Panc1 (cell line): ENCODE results near the gene HPRT1.

Experiments
- POLR2AphosphoS5 ChIP-seq: IDR thresholded peaks from 2 replicates; pipeline ENCODE4 v1.6.1; 2012; ENCODE audit warnings: mild to moderate bottlenecking, low read depth, low read length, moderate library complexity
- TF ChIP-seq, protein P1 (sequence below), 2 experiments: IDR thresholded peaks; 2 replicates each; pipeline ENCODE4 v1.6.1; 2011 to 2012; ENCODE audit warnings: low read depth in 2 of 2, control low read depth in 1 of 2, low read length in 1 of 2, mild to moderate bottlenecking in 1 of 2, moderate library complexity in 1 of 2; ENCODE audit not compliant: insufficient read depth in 1 of 2

DNA sequence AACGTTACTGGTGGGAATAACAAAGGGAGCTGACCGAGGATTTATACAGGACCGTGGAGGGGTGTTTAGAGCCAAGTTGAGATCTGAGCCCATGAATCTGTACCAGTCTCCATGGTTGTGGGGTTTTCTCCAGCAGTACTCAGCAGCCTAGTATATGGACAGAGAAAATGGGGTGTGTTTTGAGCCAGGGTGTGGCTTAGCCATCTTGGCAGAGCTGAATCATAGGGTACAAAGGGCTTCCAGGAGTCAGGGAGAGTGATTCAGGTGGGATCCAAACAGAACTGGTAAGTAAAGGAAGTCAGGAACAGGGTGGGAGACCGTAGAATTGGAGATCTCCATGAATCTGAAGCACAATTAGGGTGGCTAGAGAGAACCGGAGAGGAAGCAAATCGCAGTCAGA is 7.4 kb upstream of the HPRT1 start:
- TF ChIP-seq POLR2AphosphoS5: no peak
- TF ChIP-seq, protein P1, sequence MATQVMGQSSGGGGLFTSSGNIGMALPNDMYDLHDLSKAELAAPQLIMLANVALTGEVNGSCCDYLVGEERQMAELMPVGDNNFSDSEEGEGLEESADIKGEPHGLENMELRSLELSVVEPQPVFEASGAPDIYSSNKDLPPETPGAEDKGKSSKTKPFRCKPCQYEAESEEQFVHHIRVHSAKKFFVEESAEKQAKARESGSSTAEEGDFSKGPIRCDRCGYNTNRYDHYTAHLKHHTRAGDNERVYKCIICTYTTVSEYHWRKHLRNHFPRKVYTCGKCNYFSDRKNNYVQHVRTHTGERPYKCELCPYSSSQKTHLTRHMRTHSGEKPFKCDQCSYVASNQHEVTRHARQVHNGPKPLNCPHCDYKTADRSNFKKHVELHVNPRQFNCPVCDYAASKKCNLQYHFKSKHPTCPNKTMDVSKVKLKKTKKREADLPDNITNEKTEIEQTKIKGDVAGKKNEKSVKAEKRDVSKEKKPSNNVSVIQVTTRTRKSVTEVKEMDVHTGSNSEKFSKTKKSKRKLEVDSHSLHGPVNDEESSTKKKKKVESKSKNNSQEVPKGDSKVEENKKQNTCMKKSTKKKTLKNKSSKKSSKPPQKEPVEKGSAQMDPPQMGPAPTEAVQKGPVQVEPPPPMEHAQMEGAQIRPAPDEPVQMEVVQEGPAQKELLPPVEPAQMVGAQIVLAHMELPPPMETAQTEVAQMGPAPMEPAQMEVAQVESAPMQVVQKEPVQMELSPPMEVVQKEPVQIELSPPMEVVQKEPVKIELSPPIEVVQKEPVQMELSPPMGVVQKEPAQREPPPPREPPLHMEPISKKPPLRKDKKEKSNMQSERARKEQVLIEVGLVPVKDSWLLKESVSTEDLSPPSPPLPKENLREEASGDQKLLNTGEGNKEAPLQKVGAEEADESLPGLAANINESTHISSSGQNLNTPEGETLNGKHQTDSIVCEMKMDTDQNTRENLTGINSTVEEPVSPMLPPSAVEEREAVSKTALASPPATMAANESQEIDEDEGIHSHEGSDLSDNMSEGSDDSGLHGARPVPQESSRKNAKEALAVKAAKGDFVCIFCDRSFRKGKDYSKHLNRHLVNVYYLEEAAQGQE (IDR thresholded peaks at IDR 0.05; ENCODE audit: insufficient read depth in 1 of 2, low read depth in 2 of 2, low read length in 1 of 2): no peak
